ENCODE measurements around the gene APOBEC3F. TPM values are rescaled to one million over a fixed set of nuclear protein-coding genes. Genes with fewer than 3 reads are reported as not detected.

The APOBEC3F gene
- polyA plus RNA-seq, 1 experiment, result 7.9 TPM

- no peak for DNase-seq (ENCODE audit: low read depth, low spot score)
- Histone ChIP-seq H3K27ac (ENCODE audit: low read depth, low read length) (no peak overlapping the region), H3K9me3 (ENCODE audit: control insufficient read depth, insufficient read depth, low read length) (no peaks in the 10 kb centered on the region), H3K4me3 (ENCODE audit: low read depth, low read length) (no peak overlapping the region), H3K27me3 (ENCODE audit: control insufficient read depth, insufficient read depth, low read length) (no peaks in the 10 kb centered on the region)
- POLR2A ChIA-PET, result no interaction called here
- TF ChIP-seq, protein P1, sequence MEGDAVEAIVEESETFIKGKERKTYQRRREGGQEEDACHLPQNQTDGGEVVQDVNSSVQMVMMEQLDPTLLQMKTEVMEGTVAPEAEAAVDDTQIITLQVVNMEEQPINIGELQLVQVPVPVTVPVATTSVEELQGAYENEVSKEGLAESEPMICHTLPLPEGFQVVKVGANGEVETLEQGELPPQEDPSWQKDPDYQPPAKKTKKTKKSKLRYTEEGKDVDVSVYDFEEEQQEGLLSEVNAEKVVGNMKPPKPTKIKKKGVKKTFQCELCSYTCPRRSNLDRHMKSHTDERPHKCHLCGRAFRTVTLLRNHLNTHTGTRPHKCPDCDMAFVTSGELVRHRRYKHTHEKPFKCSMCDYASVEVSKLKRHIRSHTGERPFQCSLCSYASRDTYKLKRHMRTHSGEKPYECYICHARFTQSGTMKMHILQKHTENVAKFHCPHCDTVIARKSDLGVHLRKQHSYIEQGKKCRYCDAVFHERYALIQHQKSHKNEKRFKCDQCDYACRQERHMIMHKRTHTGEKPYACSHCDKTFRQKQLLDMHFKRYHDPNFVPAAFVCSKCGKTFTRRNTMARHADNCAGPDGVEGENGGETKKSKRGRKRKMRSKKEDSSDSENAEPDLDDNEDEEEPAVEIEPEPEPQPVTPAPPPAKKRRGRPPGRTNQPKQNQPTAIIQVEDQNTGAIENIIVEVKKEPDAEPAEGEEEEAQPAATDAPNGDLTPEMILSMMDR (IDR thresholded peaks at IDR 0.05; ENCODE audit: low read depth, low read length), result no peak
- CTCF ChIA-PET, result no interaction called here
These were observed 39.5 kb downstream of the APOBEC3F start for GRCh38 chr22:39080052-39080762.

DNA sequence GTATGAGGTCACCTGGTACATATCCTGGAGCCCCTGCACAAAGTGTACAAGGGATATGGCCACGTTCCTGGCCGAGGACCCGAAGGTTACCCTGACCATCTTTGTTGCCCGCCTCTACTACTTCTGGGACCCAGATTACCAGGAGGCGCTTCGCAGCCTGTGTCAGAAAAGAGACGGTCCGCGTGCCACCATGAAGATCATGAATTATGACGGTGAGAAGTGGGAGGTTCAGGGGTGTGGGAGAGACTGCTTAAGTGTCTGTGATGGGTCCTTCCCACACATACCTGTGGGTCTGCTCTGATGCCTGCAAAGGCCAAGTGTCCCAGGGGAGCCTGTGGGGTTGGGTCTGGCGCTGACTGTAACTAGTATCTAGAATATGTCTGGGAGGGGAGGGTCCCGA is 40.4 kb downstream of the APOBEC3F start:
- no peak overlapping the region for H3K27ac ChIP-seq (ENCODE audit: low read depth, low read length)
- no peaks in the 10 kb centered on the region for H3K27me3 ChIP-seq (ENCODE audit: control insufficient read depth, insufficient read depth, low read length)
- TF ChIP-seq, protein P1 (IDR thresholded peaks at IDR 0.05; ENCODE audit: low read depth, low read length), result no peak

GRCh38 chr22:39081598-39081997 is 40.9 kb downstream of the APOBEC3F start:
- ChIA-PET POLR2A (no interaction called here), CTCF (interaction anchor here (1.2 kb wide), 1 partner anchor 37 kb away, joined by 3 read pairs; no protein-coding TSS in a partner anchor)
- TF ChIP-seq, protein P1 (IDR thresholded peaks at IDR 0.05; ENCODE audit: low read depth, low read length), result no peak
- Histone ChIP-seq H3K27ac (ENCODE audit: low read depth, low read length) (no peak overlapping the region), H3K9me3 (ENCODE audit: control insufficient read depth, insufficient read depth, low read length) (no peaks in the 10 kb centered on the region), H3K4me3 (ENCODE audit: low read depth, low read length) (no peak overlapping the region), H3K27me3 (ENCODE audit: control insufficient read depth, insufficient read depth, low read length) (peaks cover 1% of the 10 kb centered on the region)
- DNase-seq (ENCODE audit: low read depth, low spot score), result no peak

More for the DNA sequence above, 40.4 kb downstream of the APOBEC3F start:
- Histone ChIP-seq H3K9me3 (ENCODE audit: control insufficient read depth, insufficient read depth, low read length) (no peaks in the 10 kb centered on the region), H3K4me3 (ENCODE audit: low read depth, low read length) (no peak overlapping the region)
- DNase-seq (ENCODE audit: low read depth, low spot score), result no peak
- ChIA-PET CTCF (no interaction called here), POLR2A (no interaction called here)

DNA sequence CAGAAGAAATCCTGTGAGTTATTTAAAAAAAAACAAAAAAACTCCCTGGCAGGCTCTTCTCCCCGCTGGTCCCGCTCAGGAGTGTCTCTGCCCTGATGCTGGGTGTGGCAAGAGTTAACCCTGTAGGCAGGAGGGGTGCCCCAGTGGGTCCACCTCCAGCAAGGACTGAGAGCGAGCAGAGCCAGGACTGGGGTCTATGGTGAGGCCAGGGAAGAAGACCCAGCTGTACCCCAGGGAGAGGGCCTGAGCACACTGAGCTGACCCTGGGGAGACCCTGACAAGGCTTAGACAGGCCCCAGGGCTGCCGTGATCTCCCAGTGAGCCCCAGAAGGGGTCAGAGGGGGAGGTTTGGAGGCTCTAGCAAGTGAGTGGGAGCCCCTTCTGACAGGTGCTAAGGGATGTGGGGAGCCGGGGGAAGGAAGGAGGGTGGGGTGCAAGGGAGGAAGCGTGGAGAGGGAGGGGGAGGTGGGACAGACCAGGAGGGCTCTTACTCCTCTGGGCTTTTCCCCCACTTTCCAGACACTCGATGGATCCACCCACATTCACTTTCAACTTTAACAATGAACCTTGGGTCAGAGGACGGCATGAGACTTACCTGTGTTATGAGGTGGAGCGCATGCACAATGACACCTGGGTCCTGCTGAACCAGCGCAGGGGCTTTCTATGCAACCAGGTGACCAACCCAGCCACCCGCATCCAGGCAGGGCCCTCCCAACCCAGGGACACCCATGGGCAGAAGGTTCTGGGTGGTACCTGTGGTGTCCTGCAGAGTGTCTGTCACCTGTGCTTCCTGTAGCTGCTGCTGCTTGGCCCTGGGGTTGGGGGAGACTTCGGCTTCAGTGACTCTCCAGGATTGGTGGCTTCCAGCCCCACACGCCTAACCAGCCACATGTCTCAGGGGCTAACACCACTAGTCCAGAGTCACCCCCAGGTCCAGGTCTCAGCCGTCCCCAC is 42.8 kb downstream of the APOBEC3F start:
- no peaks in the 10 kb centered on the region for H3K9me3 ChIP-seq (ENCODE audit: control insufficient read depth, insufficient read depth, low read length)
- no peak overlapping the region for H3K4me3 ChIP-seq (ENCODE audit: low read depth, low read length)

More for the DNA sequence above, 42.8 kb downstream of the APOBEC3F start:
- TF ChIP-seq, protein P1 (IDR thresholded peaks at IDR 0.05; ENCODE audit: low read depth, low read length), result no peak
- Histone ChIP-seq H3K27ac (ENCODE audit: low read depth, low read length) (no peak overlapping the region), H3K27me3 (ENCODE audit: control insufficient read depth, insufficient read depth, low read length) (peaks cover 4% of the 10 kb centered on the region)
- DNase-seq (ENCODE audit: low read depth, low spot score), result no peak
- ChIA-PET POLR2A (no interaction called here), CTCF (no interaction called here)

Measured in AG04450 (cell line).